GM18499 (cell line): ENCODE measurements around the gene RAB6A.

Experiments used
- ATAC-seq: cut with Tn5 transposase; IDR thresholded peaks from one replicate; pipeline ENCODE4 v1.9.1; 2021; ENCODE audit warnings: moderate number of reproducible peaks; ENCODE audit not compliant: insufficient read depth, unreplicated experiment

The RAB6A gene

DNA sequence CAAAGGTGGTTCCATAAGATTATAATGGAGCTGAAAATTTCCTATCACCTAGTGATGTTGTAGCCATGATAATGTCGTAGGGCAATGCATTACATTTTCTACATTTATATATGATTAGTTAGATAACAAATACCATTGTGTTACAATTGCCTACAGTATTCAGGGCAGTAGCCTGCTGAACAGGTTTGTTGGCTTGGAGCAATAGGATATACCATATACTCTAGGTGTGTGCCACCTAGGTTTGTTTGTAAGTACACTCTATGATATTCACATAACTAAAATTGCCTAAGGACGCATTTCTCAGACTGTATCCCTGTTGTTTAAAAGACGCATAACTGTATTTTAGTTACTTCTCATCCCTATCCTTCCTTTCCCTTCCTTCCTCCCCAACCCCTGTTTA is 100.9 kb downstream of the RAB6A start:
- no peak for ATAC-seq

DNA sequence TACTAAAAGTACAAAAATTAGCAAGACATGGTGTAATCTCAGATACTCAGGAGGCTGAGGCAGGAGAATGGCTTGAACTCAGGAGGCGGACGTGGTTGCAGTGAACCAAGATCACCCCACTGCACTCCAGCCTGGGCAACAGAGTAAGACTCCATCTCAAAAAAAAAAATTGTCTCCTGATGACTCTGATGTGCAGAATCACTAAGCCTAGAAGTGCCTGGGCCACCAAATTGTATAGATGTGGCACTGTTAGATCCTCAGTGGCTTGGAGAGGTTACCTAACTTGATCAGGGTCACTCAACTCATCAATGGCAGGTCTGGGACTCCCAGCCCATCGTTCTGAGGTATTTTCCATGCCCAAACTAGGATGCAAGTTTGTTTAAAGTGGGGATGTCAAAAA is 103.9 kb downstream of the RAB6A start:
- no peak for ATAC-seq

DNA sequence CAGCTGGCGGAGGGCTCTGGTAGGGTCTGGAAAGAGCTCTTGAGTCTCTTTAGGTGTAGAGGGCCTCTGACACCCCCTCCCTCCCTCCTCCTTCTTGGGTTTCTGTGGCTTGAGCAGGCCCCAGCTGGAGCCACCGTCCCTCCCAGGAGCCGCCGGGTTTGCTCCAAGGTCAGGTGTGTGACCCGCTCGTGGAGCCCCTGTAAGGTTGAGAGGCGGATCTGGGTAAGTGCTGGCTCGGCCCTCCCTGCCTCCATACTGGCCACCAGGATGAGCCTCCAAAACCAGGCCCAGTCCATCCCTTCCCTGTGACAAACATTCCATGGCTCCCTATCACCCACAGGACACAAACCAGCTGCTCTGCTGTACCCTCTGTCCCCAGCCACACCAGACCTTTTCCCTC is 105.2 kb downstream of the RAB6A start:
- ATAC-seq, result no peak

DNA sequence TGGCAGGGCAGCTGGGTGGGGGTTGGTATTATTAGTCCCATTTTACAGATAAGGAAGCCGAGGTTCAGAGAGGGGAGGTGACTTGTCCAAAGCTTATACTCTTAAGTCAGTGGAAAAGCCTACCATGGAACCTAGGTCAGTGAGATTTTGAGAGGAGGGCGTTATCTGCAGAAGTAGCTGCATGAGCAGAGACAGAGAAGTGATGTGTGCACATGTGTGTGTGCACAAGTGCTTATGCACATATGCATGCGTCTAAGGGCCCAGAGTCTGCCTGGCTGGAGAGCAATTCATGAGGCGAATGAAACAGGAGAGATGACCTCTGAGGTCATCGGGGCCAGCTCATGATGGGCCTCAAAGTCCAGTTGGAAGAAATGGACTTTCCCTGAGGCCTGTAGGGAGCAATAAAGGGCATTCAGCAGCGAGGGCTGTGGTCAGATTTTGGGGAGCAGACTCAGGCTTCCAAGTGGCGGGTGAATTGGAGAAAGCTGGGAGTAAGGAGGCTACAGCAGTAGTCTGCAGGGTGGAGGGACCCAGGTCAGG is 106.3 kb downstream of the RAB6A start:
- ATAC-seq, result no peak

DNA sequence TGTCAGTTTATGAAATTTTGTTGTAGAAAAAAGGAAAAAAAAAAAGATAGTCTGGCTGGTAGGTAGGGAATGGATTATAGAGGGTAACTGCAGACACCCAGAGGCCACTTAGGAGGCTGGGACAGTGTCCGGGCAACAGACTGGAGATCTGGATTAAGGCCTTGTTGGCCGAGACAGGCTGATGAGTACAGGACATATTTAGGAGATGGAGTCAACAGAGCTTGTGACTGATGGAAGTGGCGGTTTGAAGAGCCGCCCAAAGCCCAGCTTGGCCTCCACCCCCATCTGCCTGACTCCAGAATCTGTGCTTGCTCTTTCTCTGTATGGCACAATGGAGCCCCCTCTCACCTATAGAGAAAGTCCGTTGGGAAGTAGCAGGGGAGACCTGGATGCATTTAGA is 106.9 kb downstream of the RAB6A start:
- ATAC-seq, result no peak

DNA sequence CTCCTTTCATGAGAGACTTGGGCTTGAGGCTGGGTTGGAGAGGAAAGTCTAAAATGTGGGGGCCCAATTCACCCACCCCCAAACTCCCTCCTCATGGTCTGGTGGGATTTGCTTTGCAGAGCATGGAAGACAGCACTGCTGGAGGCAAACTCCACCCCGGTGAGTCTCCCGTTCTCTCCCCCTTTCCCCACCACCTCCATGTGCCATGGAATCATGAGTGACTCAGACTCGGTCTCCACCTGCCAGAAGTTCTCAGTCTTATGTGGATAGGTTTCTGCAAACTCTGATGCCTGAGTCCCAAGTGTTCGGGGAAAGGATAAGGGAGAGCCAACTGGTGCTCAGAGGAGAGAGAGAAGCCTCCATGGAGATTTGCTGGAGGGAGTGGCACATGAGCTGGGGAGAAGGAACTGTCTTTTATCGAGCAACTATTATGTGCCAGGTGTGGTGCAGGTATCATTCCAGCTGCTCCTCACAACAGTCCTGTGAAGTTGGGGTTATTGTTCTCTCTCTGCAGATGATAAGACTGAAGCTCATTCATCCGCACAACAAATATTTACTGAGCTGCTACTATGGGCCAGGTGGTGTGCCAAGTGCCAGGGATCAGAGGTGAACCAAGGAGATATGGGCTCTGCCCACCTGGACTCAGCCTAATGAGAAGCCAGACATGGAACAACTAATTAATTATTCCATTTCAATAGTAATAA is 107.9 kb downstream of the RAB6A start:
- no peak for ATAC-seq

DNA sequence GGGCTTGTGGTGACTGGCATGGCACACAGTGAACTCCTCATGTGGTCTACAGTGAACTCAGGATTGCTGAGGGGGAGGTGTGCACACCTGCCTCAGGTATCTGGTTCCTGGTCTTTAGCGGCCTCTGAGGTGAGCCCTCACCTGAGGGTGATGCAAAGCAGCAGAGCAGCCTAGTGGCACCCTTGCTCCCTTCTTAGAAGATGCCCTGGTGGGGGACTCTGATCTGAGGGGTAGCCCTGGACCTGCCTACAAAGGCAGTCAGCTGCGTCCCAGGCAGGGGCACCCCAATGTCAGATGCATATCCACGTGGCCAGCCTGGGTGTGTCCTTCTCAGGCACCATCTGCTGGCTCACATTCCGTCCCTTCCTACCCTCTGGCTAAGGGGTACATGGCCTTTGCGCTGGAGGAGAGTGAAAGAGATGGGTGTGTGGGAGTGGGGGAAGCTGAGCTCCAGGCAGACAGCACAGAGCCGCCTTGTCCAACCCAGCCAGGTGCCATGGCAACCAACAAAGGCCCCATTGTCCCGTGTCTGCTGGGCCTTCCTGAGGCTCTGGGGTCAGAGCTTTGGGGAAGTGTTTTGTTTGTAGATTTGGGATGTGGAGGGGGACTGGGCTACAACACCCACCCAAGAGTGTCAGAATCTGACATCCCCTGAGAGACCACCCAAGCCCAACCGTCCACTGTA is 108.7 kb downstream of the RAB6A start:
- no peak for ATAC-seq

DNA sequence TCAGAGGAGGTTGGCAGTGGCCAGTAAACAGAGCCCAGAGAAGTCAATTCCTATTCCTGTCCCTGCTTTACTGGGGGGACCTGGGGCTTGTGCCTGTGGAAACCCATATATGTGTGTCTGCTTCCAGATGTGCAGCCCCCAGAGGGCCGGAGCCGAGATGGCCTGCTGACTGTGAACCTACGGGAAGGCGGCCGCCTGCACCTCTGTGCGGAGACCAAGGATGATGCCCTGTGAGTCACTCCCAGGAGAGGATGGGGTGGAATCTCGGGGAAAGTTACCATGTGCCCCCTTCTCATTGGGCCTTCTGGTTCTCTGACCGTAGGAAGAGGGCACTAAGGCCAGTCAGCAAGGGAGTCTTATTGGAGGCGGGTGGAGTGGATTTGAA is 109.2 kb downstream of the RAB6A start:
- ATAC-seq, result no peak

DNA sequence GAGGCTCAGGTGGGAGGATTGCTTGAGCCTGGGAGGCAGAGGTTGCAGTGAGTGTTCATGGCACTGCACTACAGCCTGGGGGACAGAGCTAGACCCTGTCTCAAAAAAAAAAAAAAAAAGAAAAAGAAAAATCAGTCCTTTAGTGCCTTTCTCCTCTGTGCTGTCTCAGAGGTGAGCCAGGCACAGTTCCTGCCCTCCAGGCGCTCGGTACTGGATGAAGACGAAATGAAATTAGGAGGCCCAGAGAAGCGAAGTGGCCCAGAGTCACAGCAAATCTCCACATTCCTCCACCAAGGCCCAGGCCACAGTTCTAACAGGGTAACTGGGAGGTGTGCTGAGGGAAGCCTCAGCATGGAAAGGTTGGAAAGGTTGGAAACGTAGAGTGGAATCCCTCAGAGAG is 109.6 kb downstream of the RAB6A start:
- ATAC-seq, result no peak

DNA sequence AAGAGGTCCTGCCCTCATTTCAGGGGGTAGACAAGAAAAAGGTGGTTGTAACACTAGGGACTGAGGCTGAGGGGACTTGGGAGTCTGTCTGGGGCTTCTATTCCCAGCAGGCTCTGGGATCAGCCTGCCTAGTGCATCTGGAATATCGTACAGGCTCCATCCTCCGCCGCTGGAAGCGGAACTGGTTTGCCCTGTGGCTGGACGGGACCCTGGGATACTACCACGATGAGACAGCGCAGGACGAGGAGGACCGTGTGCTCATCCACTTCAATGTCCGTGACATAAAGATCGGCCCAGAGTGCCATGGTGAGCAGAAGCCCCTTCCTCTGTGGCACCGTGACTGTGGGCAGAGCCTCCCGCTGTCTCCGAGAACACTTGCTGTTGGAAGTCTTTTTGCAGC is 110.5 kb downstream of the RAB6A start:
- no peak for ATAC-seq

DNA sequence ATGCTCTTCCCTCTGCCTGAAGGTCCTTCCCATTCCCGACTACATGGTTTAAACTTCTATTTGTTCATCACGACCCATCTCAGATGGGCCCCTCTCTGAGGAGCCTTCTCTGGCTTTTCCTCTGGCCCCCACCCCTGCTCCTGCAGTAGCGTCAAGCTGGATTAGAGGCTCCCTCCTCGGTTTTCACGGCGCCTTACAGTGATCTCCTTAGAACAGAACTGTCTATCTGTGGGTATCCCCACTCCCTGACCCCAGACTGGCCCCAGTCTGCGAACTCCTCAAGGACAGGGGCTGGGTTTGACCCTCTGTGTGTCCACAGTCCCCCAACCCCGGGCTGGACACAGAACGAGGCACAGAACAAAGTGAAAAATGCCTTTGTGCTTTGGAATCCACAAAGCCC is 111.7 kb downstream of the RAB6A start:
- ATAC-seq, result no peak

DNA sequence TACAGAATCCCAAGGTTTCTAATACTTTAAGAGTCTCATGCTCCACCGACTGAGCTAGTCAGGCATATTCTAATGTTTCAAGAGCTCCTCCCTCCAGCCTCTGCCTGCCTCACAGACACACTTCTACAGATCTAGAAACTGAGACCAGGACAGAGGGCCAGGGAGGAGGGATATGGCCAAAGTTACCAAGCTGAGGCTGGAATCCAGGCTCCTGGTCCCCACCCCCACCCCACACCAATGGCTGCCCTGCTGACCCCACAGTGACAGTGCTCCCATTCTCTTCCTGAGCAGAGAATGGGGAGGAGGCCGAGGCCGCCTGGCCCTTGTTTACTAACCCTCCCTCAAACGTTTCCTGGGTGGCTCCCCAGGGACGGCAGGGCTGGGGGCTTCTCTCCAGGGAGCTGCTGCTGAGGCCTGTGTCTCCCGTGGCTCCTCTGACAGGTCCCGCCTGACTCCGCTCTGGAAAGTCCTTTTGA is 112.3 kb downstream of the RAB6A start:
- no peak for ATAC-seq

DNA sequence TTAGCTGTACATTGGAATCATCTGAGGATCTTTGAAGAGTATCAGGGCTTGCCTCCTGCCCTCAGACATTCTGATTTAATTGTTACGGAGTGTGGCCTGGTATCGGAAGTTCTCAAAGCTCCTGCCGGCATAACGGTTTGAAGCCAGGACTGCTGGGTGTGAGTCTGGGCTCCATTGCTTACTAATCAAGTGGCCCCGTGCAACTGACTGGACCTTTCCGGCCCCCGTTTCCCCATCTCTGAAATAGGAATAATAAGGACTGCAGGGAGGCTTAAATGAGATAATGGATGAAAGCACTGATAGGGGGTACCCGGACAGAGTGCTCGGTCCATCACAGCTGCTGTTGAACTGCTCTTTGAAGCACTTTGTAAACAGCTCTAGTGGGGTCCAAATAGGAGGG is 112.8 kb downstream of the RAB6A start:
- no peak for ATAC-seq

DNA sequence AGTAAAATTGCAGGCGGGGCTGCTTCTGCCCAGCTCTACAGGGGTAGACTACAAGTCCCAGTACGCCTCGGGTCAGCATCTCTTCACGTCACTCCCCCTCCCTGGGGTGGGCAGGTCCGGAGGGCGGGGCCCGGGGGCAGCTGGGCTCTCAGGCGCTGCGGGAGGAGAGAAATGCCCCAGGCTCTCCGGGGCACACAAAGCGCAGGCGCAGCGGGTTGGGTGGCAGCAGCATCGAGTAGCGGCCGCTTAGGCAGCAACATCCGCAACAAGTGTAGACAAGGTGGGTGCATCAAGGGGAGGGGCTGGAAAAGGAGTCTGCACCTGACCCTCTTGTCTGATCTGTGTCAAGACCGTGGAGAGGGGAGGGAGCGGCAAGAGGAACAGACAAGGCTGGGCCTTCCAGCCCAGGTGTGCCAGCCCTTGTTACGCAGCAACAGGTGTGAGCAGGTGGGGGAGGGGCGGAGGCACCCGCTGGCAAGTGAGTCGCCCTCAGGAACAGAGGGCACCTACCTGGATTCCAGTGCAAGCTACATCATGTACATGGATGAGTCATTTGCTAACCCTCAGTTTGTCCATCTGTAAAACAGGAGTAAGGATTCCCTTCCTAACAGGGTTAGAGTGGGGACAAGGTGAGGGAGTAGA is 113.3 kb downstream of the RAB6A start:
- no peak for ATAC-seq

DNA sequence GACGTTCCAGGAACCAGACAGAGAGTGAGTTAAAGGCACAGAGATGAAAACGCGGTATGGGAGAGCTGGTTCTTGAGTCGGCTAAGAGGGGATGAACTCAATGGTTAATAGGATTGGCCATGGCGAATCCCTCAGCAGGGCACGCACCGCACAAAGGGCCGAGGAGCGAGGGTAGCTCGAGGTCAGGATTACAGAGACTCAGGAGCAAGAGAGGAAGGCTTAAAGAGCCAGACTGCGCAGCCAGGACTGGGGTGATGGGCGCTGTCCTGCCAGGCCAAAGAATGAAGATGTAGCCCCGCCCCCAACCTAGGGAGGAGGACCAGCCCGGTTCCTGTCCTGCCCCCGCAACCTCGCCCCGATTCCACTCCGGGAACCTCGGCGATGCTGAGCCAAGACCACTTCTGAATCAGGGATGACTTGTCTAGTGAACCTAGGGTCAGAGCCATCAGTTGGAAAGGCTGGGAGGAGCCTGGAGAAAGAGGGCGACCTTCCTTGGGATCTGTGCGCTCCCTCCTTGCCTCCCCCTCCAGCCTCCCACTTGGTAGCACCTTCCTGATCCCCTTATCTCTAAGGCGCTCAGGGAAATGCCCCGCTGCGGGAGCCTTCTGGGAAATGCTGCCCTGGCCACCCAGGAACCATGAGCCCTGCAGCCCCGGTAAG is 114.8 kb downstream of the RAB6A start, which contains the start of gene PLEKHB1:
PLEKHB1 (plus strand) TSS at position 610 of the 660 bp plus-strand sequence; CDS start at position 638, 28 bp downstream.
- no peak for ATAC-seq

DNA sequence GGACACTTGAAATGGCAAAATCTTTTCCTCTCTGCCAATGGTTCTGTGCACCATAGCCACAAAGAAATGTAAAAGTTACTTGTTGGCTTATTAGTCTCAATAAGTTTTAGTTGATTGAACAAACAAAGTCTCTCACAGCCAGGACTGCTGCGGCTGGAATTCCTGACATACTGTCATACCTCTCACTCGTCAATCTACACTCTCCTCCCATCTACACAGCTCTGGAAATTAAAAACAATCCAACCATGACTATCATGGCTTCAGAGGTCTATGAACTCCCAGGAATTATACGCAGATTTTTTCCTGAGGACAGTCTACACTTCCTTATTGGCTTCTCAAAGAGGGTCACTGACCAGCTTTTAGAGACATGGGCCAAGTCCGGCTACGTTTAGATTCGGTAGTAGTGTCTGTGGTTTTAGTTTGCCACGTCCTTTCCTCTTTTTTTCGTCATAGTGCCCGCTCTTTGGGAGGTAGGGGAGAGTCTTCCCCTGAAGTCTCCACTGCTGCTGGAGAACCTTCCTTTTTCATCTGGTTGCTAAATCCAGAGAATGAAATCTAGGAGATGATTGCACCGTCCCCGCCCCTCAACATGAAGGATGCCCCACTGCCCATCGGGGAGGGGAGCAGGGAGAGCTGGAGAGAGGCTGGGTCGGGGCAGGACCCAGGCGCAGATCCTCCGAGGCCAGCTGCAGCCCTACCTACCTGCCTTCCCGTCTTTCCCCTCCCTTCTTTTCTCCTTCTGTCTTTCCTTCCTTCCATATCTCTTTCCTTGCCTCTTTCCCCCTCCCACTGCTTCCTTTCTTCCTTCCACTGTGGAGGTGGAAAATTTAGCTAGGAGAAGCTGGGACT is 115.5 kb downstream of the RAB6A start:
- ATAC-seq, result no peak

DNA sequence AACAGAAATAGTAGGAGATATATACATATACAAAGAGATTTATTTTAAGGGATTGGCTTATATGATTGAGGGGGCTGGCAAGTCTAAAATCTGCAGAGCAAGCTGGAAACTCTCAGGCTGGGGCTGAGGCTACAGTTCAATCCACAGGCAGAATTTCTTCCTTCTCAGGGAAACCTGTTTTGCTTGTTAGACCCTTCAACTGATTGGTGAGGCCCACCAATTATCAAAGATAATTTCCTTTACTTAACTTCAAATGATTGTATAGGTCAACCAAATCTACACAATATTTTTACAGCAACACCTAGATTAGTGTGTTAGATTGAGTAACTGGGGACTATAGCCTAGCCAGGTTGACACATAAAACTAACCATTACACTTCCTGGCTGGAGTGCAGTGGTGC is 119.2 kb downstream of the RAB6A start:
- ATAC-seq, result no peak

DNA sequence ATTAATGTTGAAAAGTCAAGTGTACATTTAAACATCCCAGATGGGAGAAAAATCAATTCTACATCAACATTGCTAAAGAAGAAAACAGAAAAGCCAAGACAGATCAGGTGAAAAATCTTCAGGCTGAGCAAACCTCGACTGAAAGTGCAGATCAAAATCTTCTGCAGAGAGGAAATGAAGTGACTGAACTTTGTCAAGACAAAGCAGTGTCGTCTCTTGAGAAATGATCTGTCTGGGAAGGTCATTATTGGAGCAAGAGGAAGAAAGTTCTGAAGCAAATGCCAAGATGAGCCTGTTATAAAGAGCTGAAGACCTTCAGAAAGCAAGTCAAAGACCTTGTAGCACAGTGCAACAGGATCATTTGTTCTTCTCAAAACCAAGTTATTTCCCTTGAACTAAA is 120.3 kb downstream of the RAB6A start:
- no peak for ATAC-seq

DNA sequence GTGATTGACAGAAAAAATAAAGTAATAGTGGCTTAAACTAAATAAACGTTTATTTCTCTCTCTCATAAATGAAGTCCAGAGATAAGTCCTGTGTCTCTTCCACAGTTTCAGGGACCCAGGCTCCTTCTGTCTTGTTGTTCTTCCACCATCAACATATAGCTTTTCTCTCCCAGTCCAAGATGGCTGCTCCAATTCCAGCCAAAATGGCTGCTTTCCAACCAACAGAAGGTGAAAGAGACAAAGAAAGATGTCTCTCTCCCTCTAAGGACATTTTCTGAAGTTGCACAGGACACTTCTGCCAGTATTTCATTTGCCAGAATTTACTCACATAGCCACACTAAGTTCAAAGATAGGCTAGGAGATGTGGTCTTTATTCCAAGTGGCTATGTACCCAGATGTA is 123.9 kb downstream of the RAB6A start:
- no peak for ATAC-seq

DNA sequence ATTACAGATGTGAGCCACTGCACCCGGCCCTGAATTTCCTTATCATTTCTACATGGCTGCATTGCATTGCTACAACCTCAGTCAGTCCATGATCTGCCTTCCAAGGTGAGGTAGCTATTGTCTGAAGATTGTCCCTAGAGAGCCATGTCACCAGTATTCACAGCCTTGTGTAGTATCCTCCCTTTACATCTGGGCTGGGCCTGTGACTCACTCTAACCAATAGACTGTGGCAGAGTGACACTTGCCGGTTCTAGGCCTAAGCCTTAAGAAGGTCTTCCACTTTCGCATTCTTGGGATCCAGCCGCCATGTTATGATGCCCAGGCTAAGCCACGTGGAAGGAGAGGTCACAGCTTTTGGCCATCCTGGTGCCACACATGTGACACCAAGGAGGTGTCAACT is 124.6 kb downstream of the RAB6A start:
- ATAC-seq, result no peak
